ENCODE results near the gene ABHD6. TPM values are rescaled to one million over a fixed set of nuclear protein-coding genes. Genes with fewer than 3 reads are reported as not detected.

The ABHD6 gene
- total RNA-seq, 1 experiment from 2014 or later = 2.2 TPM

DNA sequence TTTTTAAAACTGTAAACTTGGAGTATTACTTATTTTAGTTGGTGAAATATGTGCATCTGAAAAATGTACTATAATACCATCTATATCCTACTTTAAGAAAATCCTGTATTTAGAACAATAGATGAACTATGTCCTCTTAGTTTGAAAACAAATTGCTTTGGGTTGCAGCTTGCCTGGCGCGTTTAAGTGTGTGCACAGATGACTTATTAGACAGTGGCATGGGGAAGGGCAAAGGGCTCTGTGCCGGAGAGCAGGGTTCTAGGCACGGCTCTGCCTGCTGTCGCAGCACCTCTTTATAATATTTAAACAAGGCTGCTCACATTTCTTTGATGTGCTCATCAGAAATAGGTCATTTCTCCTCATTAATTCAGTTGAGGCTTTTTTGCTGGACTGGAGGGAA is 105.1 kb downstream of the ABHD6 start:
- Histone ChIP-seq H2BK5ac (ENCODE audit: insufficient read length, low read length) (no peak overlapping the region), H3K23ac (ENCODE audit: insufficient read length, low read depth, low read length) (no peak overlapping the region), H3K79me1 (ENCODE audit: insufficient read depth, low read depth, low read length, poor library complexity, severe bottlenecking) (no peaks in the 10 kb centered on the region), H3K79me2 (ENCODE audit: insufficient read depth, low read length) (no peaks in the 10 kb centered on the region), H4K5ac (ENCODE audit: insufficient read length, low read depth, low read length) (no peak overlapping the region), H4K91ac (ENCODE audit: insufficient read length, low read depth, low read length) (no peak overlapping the region), H2BK120ac (ENCODE audit: low read depth, low read length, poor library complexity, severe bottlenecking) (no peak overlapping the region), H3K14ac (ENCODE audit: insufficient read depth, low read length) (no peak overlapping the region), H3K27me3 (ENCODE audit: insufficient read depth, low read length) (no peaks in the 10 kb centered on the region), H3K4me1 (ENCODE audit: insufficient read depth, low read length) (no peaks in the 10 kb centered on the region), H3K4me2 (ENCODE audit: insufficient read depth, insufficient read length, low read length) (no peak overlapping the region), H3K27ac (ENCODE audit: insufficient read length, low read depth, low read length) (no peak overlapping the region), H2AK5ac (ENCODE audit: insufficient read length, low read length) (no peak overlapping the region), H3T11ph (ENCODE audit: low read length) (no peak overlapping the region), H3K4ac (ENCODE audit: low read depth, low read length) (no peak overlapping the region), H3K9ac (ENCODE audit: extremely low read depth, insufficient read length, low read length) (no peak overlapping the region), H2BK20ac (ENCODE audit: low read depth, low read length, poor library complexity, severe bottlenecking) (no peak overlapping the region), H4K8ac (replicated peaks; ENCODE audit: insufficient read length, low read depth, low read length) (no peak overlapping the region), H3K9me3 (ENCODE audit: control insufficient read depth, low read depth, low read length) (no peaks in the 10 kb centered on the region), H2BK15ac (ENCODE audit: low read depth, low read length) (no peak overlapping the region), H3K18ac (ENCODE audit: insufficient read length, low read depth, low read length) (no peak overlapping the region), H2BK12ac (ENCODE audit: insufficient read length, low read depth, low read length) (no peak overlapping the region), H4K20me1 (ENCODE audit: control insufficient read depth, insufficient read depth, insufficient read length) (no peaks in the 10 kb centered on the region), H2AFZ (ENCODE audit: low read length) (no peak overlapping the region), H3K23me2 (ENCODE audit: insufficient read length, low read depth, low read length, poor library complexity, severe bottlenecking) (no peaks in the 10 kb centered on the region), H3K56ac (ENCODE audit: insufficient read length, low read depth, low read length) (no peak overlapping the region)
- Mint-ChIP-seq H3K36me3 (ENCODE audit: insufficient read depth in 1 of 3, low read depth in 3 of 3) (no peaks in the 10 kb centered on the region), H3K4me3 (no peak overlapping the region), H3K4me1 (no peaks in the 10 kb centered on the region), H3K27ac (no peak overlapping the region), H3K27me3 (ENCODE audit: low read depth) (no peaks in the 10 kb centered on the region), H3K9me3 (no peaks in the 10 kb centered on the region)
- WGBS (ENCODE audit: extremely low coverage, insufficient read length, low lambda C conversion rate) = no CpG with 5 or more reads among the region's 5 CpGs
- DNase-seq = no peak
- TF ChIP-seq, protein P1, sequence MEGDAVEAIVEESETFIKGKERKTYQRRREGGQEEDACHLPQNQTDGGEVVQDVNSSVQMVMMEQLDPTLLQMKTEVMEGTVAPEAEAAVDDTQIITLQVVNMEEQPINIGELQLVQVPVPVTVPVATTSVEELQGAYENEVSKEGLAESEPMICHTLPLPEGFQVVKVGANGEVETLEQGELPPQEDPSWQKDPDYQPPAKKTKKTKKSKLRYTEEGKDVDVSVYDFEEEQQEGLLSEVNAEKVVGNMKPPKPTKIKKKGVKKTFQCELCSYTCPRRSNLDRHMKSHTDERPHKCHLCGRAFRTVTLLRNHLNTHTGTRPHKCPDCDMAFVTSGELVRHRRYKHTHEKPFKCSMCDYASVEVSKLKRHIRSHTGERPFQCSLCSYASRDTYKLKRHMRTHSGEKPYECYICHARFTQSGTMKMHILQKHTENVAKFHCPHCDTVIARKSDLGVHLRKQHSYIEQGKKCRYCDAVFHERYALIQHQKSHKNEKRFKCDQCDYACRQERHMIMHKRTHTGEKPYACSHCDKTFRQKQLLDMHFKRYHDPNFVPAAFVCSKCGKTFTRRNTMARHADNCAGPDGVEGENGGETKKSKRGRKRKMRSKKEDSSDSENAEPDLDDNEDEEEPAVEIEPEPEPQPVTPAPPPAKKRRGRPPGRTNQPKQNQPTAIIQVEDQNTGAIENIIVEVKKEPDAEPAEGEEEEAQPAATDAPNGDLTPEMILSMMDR (conservative IDR thresholded peaks at IDR 0.05) = no peak

Other genes with a start within 250 kb of the ABHD6 start
- 75.8 and 83.4 TPM in 2 replicates for gene FLNB, start 229.4 kb upstream of the ABHD6 start, total RNA-seq (2021)
- gene DNASE1L3, start 26.8 kb upstream of the ABHD6 start, total RNA-seq (2021) = not detected in 2 replicates
- 23.9 and 24.4 TPM in 2 replicates for gene RPP14, start 68.5 kb downstream of the ABHD6 start, total RNA-seq (2021)
- gene HTD2, start 68.7 kb downstream of the ABHD6 start, total RNA-seq (2021) = 13.4 and 16.1 TPM in 2 replicates
- 3.3 and 3.4 TPM in 2 replicates for gene PXK, start 95.1 kb downstream of the ABHD6 start, total RNA-seq (2021)
- gene PDHB, start 196.0 kb downstream of the ABHD6 start, total RNA-seq (2021) = 131 and 132 TPM in 2 replicates

Data from H9 (cell line).